HG03520 (cell line): ENCODE results near the gene STK40.

ENCODE experiments used
- ATAC-seq: cut with Tn5 transposase; IDR thresholded peaks from one replicate; pipeline ENCODE4 v1.9.1; 2021; ENCODE audit warnings: mild to moderate bottlenecking, moderate library complexity; ENCODE audit not compliant: unreplicated experiment

STK40 gene

GRCh38 chr1:36398370-36398977 lies 12.8 kb upstream of the STK40 start:
- ATAC-seq = no peak

GRCh38 chr1:36397378-36398230 lies 11.9 kb upstream of the STK40 start, which contains the start of gene LSM10:
Gene LSM10 (minus strand): TSS chr1:36397908. CDS start chr1:36394129, 3,779 bp downstream.
- peak; percentile 76 for ATAC-seq

GRCh38 chr1:36397083-36397377 lies 11.3 kb upstream of the STK40 start:
- ATAC-seq = peak; percentile 3

GRCh38 chr1:36396359-36396758 lies 10.6 kb upstream of the STK40 start:
- ATAC-seq = no peak

GRCh38 chr1:36393686-36394085 lies 8.0 kb upstream of the STK40 start:
- ATAC-seq = no peak

- ATAC-seq = no peak
Measured at GRCh38 chr1:36392836-36393235, 7.1 kb upstream of the STK40 start.

GRCh38 chr1:36391271-36391670 lies 5.5 kb upstream of the STK40 start:
- ATAC-seq = no peak

GRCh38 chr1:36390411-36390810 lies 4.7 kb upstream of the STK40 start:
- ATAC-seq = no peak

GRCh38 chr1:36389999-36390398 lies 4.3 kb upstream of the STK40 start:
- no peak for ATAC-seq

GRCh38 chr1:36389261-36389660 lies 3.5 kb upstream of the STK40 start:
- ATAC-seq = no peak

- no peak for ATAC-seq
Measured at GRCh38 chr1:36387141-36387949, 1.6 kb upstream of the STK40 start.

GRCh38 chr1:36386265-36387140 lies 779 bp upstream of the STK40 start:
- peak; percentile 27 for ATAC-seq

GRCh38 chr1:36384542-36385409 lies 948 bp downstream of the STK40 start:
- ATAC-seq = no peak

GRCh38 chr1:36383240-36383639 lies 2.5 kb downstream of the STK40 start:
- ATAC-seq = no peak

- ATAC-seq = no peak
Measured at GRCh38 chr1:36382669-36383068, 3.1 kb downstream of the STK40 start.

GRCh38 chr1:36382231-36382630 lies 3.5 kb downstream of the STK40 start:
- ATAC-seq = no peak

- ATAC-seq = no peak
Measured at GRCh38 chr1:36381405-36381804, 4.3 kb downstream of the STK40 start.

GRCh38 chr1:36380782-36381181 lies 4.9 kb downstream of the STK40 start:
- ATAC-seq = no peak

GRCh38 chr1:36380143-36380619 lies 5.5 kb downstream of the STK40 start:
- ATAC-seq = no peak
